ENCODE data around the gene LAMB4. TPM values are rescaled to one million over a fixed set of nuclear protein-coding genes. Genes with fewer than 3 reads are reported as not detected.
"Not testable (repeated sequence)": the region's sequence is repeated elsewhere in the genome, so short reads cannot be mapped to it uniquely, and the experiment has no call there.

LAMB4 gene
- total RNA-seq, 1 donor from 2014 or later = 0.47 TPM

- DNase-seq (ENCODE audit: extremely low read depth, low read depth, low spot score) = no peak
Observed at GRCh38 chr7:108054537-108054936, 75.6 kb downstream of the LAMB4 start.

- no peak for DNase-seq (ENCODE audit: extremely low read depth, low read depth, low spot score)
Observed at GRCh38 chr7:108053250-108053649, 76.9 kb downstream of the LAMB4 start.

DNA sequence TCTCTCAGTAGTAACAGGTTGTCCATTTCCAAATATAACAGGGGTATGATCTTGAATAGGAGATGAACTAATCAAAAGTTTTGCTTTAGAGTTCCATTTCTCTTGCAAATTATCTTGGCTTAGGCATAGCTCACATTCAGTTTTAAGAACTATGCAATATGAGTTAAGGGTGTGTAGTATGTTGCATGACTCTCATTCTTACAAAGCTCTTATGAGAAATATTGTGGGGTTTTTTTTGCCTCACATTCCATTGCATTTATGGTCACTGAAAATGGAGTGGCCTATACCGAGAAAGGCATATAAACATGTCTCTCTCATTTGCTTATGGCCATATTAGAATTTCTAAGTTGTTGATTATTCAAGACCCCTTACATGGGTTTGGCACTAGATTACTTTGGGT is 78.7 kb downstream of the LAMB4 start:
- no peak for DNase-seq (ENCODE audit: extremely low read depth, low read depth, low spot score)

DNA sequence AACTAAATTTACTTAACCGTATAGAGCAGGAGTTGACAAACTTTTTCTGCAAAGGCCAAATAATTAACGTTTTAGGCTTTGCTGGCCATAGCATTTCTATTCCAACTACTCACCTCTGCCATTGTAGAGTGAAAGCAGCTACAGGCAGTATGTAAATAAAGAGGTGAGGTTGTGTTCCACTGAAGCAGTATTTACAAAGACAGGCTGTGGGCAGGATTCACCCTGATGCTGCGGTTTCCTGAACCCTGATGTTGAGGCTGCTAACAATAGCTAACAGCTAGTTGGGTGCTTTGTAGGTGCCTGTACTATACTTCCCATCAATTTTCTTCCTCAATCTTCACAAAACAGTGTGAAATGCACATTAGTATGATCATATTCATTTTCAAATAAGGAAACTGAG is 80.2 kb downstream of the LAMB4 start:
- no peak for DNase-seq (ENCODE audit: extremely low read depth, low read depth, low spot score)

DNA sequence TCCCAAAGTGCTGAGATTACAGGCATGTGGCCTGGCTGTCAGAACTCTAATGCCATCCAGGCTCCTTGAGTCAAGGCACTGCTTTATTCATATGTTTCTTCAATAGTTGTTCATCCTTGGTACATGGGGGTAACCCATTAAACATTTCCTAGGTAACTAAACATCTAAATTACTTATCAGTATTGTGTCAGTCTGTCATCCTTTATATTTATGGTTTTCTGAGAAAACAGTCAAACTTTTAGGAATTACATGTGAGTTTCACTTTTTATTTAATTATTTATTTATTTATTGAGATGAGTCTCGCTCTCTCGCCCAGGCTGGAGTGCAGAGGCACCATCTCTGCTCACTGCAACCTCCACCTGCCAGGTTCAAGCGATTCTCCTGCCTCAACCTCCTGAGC is 81.7 kb downstream of the LAMB4 start:
- no peak for DNase-seq (ENCODE audit: extremely low read depth, low read depth, low spot score)

DNA sequence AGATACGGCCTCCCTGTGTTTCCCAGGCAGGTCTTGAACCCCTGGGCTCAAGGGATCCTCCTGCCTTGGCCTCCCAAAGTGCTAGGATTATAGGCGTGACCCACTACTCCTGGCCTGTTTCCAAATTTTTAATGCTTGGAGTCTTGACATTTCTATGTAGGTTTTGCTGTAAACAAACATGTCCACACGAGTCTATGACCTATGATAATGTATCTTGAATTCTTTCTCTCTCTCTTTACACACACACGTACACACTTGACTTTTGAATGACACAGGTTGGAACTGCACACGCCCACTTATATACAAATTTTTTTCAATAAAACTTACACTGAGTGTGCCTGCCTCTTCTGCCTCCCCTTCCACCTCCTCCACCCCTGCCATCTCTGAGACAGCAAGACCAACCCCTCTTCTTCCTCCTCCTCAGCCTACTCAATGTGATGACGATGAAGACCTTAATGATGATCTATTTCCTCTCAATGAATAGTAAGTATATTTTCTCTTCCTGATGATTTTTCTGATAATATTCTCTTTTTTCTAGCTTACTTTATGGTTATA is 83.1 kb downstream of the LAMB4 start:
- no peak for DNase-seq (ENCODE audit: extremely low read depth, low read depth, low spot score)

DNA sequence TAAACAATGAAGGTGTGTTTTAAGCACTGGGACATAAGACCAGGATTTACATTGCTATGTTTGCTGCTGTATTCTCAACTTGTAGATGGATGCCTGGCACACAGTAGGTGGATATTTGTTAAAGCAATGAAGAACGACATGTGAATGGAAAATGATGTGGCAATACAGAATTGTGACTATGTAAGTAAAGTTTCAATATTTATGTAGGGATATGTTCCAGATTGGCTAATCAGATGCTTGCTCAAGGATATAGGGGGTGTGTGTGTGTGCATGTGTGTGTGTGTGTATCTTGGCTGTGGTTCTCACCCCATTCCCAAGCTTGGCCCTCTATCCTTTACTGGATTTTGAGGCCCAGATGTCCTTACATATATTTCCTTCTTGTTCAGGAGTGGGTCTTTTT is 84.5 kb downstream of the LAMB4 start:
- no peak for DNase-seq (ENCODE audit: extremely low read depth, low read depth, low spot score)

- DNase-seq (ENCODE audit: extremely low read depth, low read depth, low spot score) = no peak
Observed at GRCh38 chr7:108045154-108045553, 85.0 kb downstream of the LAMB4 start.

GRCh38 chr7:108044345-108044744 is 85.8 kb downstream of the LAMB4 start:
- no peak for DNase-seq (ENCODE audit: extremely low read depth, low read depth, low spot score)

DNA sequence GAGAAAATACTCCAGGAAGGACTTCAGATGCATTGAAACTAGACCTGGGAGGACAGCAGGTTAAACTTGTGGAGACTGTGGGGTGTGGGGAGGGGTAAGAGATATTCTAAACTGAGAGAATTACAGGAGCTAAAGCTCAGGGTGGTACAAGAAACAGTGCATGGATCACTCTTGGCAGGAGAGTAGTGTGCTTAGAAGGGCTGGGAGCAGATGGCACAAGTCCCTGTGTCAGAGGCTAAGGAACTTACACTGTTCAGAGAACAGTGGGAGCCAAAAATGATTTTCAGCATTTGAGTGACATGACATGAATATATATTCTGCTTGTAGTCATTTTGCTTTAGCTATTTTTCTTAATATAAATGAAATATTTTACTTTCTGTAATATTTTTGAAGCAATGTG is 91.2 kb downstream of the LAMB4 start:
- DNase-seq (ENCODE audit: extremely low read depth, low read depth, low spot score) = no peak

- DNase-seq (ENCODE audit: extremely low read depth, low read depth, low spot score) = no peak
Observed at GRCh38 chr7:108037741-108038140, 92.4 kb downstream of the LAMB4 start.

GRCh38 chr7:108037140-108037539 is 93.0 kb downstream of the LAMB4 start:
- no peak for DNase-seq (ENCODE audit: extremely low read depth, low read depth, low spot score)

DNA sequence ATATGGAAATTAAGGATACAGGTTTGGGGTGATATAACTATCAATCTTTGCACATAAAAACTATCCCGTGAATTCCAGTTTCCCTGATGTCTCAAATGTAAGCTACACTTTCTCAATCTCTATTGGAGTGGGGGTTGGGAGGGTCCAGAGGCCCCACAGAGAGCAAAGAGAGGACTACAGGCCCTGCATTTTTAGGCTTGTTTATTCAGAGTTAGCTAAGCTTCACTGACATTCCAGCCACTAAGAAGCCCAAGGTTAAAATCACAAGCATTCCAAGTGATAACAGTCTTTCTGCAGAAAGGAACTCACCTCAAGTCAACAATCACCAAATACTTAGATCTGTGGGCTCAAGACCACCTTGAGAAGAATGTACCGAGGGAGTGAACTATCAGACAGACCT is 95.6 kb downstream of the LAMB4 start:
- no peak for DNase-seq (ENCODE audit: extremely low read depth, low read depth, low spot score)

DNA sequence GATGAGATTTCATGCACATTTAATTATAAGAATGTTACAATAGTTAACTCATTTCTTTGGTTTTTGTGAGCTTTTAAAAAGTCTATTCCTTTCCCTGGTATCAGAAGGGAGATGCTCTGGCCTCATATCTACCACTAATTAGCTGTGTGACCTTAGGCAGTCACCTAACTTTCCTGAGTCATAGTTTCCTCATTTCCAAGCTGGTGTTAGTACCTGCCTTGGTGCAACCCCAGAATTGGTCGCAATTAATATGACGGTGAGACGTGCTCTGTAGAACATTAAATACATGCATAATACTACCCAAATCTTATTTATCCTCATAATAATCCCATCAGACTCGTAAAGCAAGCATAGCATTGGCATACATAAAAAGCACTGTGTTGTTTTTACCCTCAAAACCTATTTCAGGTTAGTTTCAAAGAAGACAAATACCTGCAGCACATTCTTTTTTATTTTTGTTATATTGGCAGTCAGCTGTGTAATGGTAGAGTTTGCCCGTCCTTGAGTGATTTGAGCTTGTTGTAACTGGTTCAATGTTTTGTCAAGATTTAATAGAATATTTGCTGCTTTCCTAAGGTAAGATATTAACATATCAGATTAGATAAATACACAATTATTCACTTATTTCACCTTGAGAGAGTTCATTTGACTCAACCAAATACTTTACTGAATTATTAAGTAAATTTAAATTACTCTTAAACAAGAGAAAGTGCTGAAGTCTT is 96.2 kb downstream of the LAMB4 start:
- no peak for DNase-seq (ENCODE audit: extremely low read depth, low read depth, low spot score)

DNA sequence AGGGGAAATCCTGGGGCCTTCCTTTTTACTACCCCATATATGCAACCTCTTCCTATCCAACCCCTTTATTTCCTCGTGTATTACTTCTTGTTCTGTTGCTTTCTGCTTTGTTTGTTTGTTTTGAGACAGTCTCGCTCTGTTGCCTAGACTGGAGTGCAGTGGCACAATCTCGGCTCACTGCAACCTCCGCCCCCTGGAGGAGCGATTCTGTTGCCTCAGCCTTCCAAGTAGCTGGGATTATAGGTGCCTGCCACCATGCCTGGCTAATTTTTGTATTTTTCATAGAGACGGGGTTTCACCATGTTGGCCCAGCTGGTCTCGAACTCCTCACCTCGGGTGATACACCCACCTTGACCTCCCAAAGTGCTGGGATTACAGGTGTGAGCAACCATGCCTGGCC is 96.9 kb downstream of the LAMB4 start:
- DNase-seq (ENCODE audit: extremely low read depth, low read depth, low spot score) = not testable (repeated sequence)

GRCh38 chr7:108030516-108030915 is 99.6 kb downstream of the LAMB4 start:
- no peak for DNase-seq (ENCODE audit: extremely low read depth, low read depth, low spot score)

DNA sequence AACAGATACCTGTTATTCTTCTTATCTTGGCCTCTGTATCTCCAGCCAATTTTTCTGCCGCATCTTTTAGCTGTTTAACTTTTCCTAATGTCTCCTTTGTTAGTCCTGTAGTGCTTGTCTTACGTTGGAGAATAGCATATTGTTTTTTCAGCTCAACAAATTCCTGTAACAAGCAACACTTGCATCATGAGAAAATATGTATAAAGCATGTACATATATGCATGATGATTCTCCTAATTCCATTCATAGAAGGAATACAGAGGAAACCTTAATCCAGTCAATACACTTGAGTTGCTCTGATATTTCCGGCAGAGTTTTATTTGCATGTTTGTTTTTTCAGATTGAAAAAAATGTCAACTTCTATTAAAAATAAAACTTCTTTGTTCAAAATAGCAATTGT is 101.1 kb downstream of the LAMB4 start:
- DNase-seq (ENCODE audit: extremely low read depth, low read depth, low spot score) = no peak

GRCh38 chr7:108028111-108028510 is 102.0 kb downstream of the LAMB4 start:
- no peak for DNase-seq (ENCODE audit: extremely low read depth, low read depth, low spot score)

DNA sequence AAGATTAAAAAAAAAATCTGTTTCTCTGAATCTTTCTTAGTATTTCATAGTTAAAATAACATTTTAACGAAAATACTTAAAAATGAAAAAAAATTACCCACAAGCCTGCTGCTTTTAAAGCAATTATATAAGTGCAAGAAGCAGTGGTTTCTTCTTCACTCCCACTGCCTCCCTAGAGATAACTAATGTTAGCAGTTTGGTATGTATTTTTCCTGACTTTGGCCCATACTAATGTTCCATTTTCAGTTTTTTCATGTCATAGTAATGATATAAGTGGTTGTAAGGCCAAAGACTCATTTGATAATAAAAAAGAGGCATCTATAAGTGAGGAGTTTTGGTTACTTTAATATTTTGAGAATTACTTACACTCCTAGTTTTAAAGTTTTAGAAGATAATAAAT is 102.9 kb downstream of the LAMB4 start:
- DNase-seq (ENCODE audit: extremely low read depth, low read depth, low spot score) = no peak

DNA sequence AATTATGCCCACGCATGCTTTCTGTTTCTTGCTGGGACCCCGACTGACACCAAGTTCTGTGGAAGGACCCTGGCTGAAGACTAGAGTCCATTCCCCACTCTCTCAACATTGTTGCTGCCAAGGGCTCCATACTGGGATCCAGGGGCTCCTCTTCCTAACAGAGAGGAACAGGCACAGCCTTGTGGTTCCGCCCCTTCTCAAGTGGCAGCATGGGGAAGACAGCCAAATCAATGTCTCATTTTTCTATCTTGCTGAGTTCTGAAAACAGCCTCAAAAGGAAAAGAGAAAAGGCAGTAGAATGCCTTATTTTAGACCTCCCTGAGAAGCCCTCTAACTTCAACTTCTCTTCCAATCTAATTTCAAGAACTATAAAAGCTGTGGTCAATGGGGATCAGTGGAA is 103.5 kb downstream of the LAMB4 start:
- DNase-seq (ENCODE audit: extremely low read depth, low read depth, low spot score) = no peak

- DNase-seq (ENCODE audit: extremely low read depth, low read depth, low spot score) = no peak
Observed at GRCh38 chr7:108026116-108026515, 104.0 kb downstream of the LAMB4 start.

GRCh38 chr7:108024538-108024937 is 105.6 kb downstream of the LAMB4 start:
- DNase-seq (ENCODE audit: extremely low read depth, low read depth, low spot score) = no peak

DNA sequence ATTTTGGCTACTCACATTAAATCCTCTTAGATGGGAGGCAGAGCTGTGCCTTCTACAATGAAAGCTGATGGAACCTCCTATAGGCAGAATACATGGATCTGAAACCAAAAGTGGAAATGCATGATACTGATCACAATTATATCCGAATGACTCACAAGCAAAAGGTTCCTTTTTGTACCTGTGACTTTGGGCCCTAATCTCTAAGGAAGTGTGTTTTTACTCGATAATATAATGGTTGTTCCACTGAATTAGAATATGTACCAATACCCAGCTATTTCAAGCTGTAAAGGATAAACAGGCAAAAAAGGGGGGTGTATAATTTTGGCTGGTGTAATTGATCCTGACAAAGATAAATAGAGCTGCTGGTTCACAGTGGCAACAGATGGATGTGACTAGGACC is 109.6 kb downstream of the LAMB4 start:
- no peak for DNase-seq (ENCODE audit: extremely low read depth, low read depth, low spot score)

Measured in glomerular endothelial cell (primary cell).